Measurements from ENCODE around the gene NUDT3. TPM values are rescaled to one million over a fixed set of nuclear protein-coding genes. Genes with fewer than 3 reads are reported as not detected.
A peak's percentile ranks its signal among the peaks of the same experiment; 100 is the strongest.

Gene NUDT3
- total and polyA plus RNA-seq, 9 of the 15 experiments (the other 6 are each of a cell fraction or from before 2014, with no cell fraction given) = 5.4 to 81.2 (median 56.4) TPM

DNA sequence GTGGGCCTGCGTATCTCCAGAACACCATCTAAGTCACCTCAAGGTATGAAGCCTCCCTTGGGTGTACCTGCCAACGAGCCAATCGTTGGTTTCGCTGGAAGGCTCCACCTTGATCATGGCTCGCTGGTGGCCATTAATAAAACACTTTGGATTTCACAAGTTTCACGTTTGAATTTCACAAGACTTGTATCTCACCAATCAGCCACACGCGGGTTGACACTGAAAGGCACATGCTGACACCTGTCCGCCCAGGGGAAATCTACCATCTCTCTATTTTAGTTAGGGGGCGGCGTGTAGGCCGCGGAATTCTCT is 156.4 kb downstream of the NUDT3 start (continued):
- no peak for TF ChIP-seq CUX1 (CRISPR knock-in tag; IDR thresholded peaks at IDR 0.05)
- TF ChIP-seq TEAD4 (IDR thresholded peaks at IDR 0.05; ENCODE audit: low read length) = peak; percentile 25; the same call in 1 of the 2 replicates
- TF ChIP-seq TEAD4 (CRISPR knock-in tag; IDR thresholded peaks at IDR 0.05; ENCODE audit: borderline replicate concordance) = no peak
- 0 out of 2 replicates have a peak, but pooled peaks have one; percentile 11 for TF ChIP-seq SMARCC2 (IDR thresholded peaks at IDR 0.05; ENCODE audit: low read depth)
- TF ChIP-seq HDAC8 (tag; IDR thresholded peaks at IDR 0.05) = 0 out of 2 replicates have a peak, but pooled peaks have one; percentile 4
- no peak; the same call in 1 of the 2 replicates for TF ChIP-seq HNRNPUL1 (IDR thresholded peaks at IDR 0.05; ENCODE audit: low read length)
- 0 out of 2 replicates have a peak, but pooled peaks have one; percentile 28 for TF ChIP-seq ZNF354B (CRISPR knock-in tag; IDR thresholded peaks at IDR 0.05)
- 0 out of 2 replicates have a peak, but pooled peaks have one; percentile 33 for TF ChIP-seq HMGXB4 (CRISPR knock-in tag; IDR thresholded peaks at IDR 0.05)
- TF ChIP-seq HDAC2 (IDR thresholded peaks at IDR 0.05) = 0 out of 2 replicates have a peak, but pooled peaks have one; percentile 8
